Measurements from ENCODE around the gene ADAMTSL1.

- TF ChIP-seq CTCF (IDR thresholded peaks at IDR 0.05) (no peak), EP300 (IDR thresholded peaks at IDR 0.05; ENCODE audit: low read depth) (no peak), POLR2AphosphoS5 (IDR thresholded peaks at IDR 0.05) (no peak), POLR2A (IDR thresholded peaks at IDR 0.05) (no peak)
Observed at GRCh38 chr9:18834740-18835361, 360.9 kb downstream of the ADAMTSL1 start.

Data from transverse colon (tissue), 4 donors.